HG02759 (cell line): Measurements from ENCODE around the gene WNT4.

Source experiments
- ATAC-seq: cut with Tn5 transposase; IDR thresholded peaks from one replicate; pipeline ENCODE4 v1.9.1; 2021; ENCODE audit warnings: mild to moderate bottlenecking, moderate library complexity; ENCODE audit not compliant: unreplicated experiment

The WNT4 gene

DNA sequence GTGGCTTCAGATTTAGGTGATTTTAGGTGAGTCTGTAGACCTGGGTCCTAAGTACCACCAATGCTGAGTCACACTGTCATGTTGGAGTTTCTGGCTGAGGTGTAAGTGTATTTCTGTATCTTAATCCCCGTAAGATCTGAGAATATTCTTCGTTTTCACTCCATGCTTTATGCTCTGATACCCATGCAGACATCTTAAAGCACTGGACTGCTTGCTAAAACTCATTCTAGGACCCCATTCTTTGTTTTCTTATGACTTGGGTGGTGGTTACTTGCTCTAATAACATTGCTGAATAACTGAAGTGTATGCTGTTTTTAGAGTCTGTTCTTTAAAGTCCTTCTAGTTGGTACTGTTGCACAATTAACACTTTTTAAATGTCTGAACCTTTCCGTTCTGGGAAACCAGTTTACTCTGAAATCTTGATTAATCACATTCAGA is 53.7 kb downstream of the WNT4 start:
- ATAC-seq: no peak

DNA sequence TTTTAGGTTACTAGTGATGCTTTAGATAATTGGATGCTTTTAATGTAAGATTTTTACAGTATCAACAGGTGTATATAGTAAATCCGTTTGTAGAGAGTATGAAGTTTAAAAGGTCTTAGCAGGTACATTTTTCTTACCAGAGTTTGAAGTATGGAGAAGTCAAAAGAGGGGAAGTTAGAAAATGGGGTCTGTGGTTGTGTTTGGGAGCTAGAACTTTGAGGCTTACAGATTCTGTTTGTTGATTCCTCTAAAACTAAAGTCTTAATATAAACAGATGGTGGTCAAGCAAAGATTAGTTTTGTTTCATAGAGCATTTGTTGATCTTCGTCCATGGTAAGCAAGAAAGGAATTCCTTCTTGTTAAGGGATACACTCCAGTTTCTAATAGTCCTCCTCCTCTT is 54.6 kb downstream of the WNT4 start:
- no peak for ATAC-seq

DNA sequence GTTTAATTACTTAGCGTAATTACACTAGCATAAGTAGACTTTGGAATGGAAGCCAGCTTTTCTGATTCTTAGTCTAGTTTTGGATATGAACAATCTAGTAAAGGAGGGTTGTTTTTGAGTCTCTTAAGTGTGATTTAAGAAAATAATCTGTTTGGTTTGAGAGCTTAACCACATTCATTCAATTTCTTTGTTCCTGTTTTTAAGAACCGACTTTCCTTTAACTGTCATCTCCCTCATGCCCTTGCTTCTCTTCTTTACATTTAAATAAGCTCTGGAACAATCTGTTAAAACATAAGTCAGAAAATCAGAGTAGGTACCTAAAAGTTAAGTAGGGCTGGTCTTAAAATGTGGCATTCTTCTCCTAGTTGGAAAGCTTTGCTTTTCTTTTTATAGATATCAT is 62.7 kb downstream of the WNT4 start:
- no peak for ATAC-seq

DNA sequence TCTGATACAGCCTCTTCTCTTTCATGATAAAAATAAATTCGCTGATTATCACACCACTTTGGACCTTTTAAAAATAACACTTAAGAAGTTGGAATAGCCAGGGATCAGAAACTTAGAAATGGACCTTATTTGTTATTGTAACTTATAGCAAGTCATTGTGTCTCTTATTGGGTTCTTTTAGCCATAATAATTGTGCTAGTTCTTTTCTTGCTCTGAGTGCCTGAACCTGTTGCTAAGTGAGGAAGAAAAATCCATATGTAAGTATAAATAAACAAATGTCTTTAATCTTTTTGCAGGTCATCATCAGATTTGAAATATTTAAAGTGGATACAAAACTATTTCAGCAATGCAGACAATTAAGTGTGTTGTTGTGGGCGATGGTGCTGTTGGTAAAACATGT is 64.8 kb downstream of the WNT4 start:
- ATAC-seq: no peak

DNA sequence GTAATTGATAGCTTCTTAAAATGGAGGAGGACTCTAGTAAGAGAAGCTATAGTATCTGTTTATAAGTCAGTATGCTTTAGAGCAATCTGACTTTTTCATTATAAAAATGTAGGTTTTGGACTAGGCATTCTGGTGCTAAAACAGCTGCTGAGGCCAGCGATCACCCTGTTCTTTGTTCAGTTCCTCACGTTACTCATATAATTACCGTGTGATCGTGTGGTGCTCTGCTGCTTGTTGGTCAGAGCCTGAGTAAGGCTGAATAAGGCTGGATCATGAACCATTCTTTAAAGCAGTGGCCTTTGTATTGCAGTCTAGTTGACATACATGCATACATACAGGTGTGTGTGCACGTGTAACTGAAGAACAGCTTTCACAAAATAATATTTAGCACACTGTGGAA is 65.2 kb downstream of the WNT4 start:
- ATAC-seq: no peak

DNA sequence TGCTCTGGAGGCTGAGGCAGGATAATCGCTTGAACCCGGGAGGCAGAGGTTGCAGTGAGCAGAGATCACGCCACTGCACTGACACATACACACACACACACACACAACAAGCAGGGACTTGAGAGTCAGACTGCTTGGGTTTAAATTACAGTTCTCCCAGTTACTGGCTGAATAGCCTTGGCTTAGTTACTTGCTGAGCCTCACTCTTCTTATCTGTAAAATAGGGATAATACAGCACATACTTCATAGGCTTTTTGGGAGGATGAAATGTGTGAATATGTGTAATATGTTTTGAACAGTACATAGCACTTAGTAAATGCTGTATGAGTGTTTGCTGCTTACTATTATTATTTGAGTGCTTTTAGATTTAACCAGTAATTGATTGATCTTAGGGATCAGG is 66.6 kb downstream of the WNT4 start:
- ATAC-seq: no peak

DNA sequence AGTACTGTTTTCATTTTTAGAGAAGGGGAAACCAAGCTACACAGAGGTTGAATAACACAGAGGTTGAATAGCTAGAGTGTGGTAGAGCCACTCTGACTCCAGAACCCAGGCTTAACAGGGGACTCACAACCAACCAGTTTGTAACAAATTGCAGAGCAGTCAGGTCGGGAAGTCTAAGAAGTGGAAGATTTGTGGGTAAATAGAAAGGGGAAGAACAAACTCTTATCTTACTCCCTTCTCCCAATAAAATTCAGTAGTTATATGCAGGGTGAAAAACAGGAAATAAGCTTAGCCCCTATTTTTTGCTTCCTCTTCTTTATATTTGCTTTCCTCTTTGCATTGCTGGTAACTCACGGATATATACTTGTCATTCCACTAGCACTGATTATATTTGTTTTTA is 67.2 kb downstream of the WNT4 start:
- no peak for ATAC-seq

DNA sequence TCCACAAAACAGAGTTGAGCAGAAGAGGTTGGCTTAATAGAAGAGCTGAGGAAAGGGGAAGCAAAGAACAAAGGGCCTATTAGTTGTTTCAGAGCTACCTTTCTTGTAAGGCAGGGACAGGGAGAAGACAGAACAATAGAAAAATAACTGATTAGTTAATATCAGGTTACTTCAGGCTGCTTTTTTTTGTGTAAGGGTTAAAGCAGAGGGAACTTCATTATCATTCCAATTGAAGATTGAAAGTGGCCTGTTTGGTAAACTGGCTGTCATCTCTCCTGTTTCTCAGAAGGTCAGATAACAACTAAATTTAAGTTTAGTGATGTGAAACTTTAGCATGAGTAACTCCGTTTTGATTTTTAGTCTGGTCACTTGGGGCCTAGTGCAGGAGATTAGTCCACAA is 68.1 kb downstream of the WNT4 start:
- ATAC-seq: no peak

DNA sequence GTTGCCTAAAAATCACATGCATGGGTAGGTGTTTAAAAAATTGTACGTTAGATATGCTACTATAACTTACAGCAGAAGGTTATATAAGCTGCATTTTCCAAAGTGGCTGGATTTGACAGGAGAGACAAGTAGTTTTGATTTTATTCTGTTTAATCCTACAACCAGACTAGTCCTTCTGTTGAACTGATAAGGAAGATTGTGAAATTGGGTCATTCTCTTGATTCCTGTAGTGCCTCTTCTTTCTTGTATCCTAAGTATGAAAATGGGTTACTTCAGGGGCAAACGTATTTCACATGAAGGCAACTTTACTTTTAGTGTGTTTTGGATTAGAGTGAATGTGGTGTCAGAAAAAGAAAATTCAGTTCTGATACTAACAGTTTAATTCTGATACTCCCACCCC is 71.4 kb downstream of the WNT4 start:
- ATAC-seq: no peak
